Measurements from ENCODE around the gene RGL1.

RGL1 gene

GRCh38 chr1:183787704-183788103 is 17.2 kb upstream of the RGL1 start:
- H3K4me3 ChIP-seq (ENCODE audit: low read depth, low read length), result no peak overlapping the region
- no peak for TF ChIP-seq CTCF (IDR thresholded peaks at IDR 0.05; ENCODE audit: low read depth, low read length)

- no peak overlapping the region for H3K4me3 ChIP-seq (ENCODE audit: low read depth, low read length)
- no peak for TF ChIP-seq CTCF (IDR thresholded peaks at IDR 0.05; ENCODE audit: low read depth, low read length)
Observed at GRCh38 chr1:183791319-183791718, 13.6 kb upstream of the RGL1 start.

- TF ChIP-seq CTCF (IDR thresholded peaks at IDR 0.05; ENCODE audit: low read depth, low read length), result no peak
- no peak overlapping the region for H3K4me3 ChIP-seq (ENCODE audit: low read depth, low read length)
Observed at GRCh38 chr1:183792300-183792699, 12.6 kb upstream of the RGL1 start.

DNA sequence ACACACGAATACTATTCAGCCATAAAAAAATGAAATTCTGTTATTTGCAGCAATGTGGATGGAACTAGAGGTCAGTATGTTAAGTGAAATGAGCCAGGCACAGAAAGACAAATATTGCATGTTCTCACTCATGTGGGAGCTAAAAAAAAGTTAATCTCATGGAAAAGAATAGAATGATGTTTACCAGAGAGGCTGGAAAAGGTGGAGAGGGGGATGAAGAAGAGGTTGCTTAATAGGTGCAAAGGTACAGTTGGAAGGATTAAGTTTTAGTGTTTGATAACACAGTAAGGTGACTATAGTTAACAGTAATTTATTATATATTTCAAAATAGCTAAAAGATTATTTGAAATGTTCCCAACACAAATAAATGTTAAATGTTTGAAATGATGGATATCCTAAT is 10.8 kb upstream of the RGL1 start:
- TF ChIP-seq CTCF (IDR thresholded peaks at IDR 0.05; ENCODE audit: low read depth, low read length), result no peak
- no peak overlapping the region for H3K4me3 ChIP-seq (ENCODE audit: low read depth, low read length)

DNA sequence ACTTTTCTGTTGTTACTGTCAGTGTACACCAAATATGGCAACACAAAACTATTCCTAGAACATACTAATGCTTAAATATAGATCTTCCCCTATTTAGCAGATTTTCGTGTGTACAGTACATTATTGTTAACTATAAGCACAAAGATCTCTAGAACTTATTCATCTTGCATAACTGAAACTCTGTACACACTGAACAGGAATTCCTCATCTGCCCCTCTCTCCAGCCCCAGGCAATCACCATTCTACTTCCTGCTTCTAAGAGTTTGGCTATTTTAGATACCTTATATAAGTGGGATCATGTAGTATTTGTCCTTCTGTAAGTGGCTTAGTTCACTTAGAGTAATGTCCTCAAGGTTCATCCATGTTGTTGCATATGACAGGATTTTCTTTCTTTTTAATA is 4.5 kb upstream of the RGL1 start:
- no peak for TF ChIP-seq CTCF (IDR thresholded peaks at IDR 0.05; ENCODE audit: low read depth, low read length)
- H3K4me3 ChIP-seq (ENCODE audit: low read depth, low read length), result no peak overlapping the region

- H3K4me3 ChIP-seq (ENCODE audit: low read depth, low read length), result no peak overlapping the region
- TF ChIP-seq CTCF (IDR thresholded peaks at IDR 0.05; ENCODE audit: low read depth, low read length), result no peak
Observed at GRCh38 chr1:183801649-183802048, 3.3 kb upstream of the RGL1 start.

DNA sequence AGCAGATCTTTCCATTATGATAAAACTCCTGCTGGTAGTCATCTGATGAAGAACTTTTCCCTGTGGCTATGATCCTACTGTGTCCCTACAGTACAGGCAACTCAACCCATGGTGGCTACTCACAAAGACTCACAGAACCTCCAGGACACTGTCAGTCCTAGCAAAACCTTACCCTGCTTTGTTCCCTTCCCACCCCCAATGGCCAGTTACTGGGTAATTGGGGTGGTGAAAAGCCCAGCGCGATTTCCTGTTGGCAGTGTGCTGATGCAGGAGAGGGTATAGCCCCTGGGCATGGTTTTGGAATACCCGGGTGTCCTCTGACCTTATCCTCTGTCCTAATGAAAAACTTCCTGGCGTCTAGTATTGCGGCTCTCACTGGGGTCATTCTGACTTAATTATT is 533 bp upstream of the RGL1 start:
- no peak for TF ChIP-seq CTCF (IDR thresholded peaks at IDR 0.05; ENCODE audit: low read depth, low read length)
- peak overlapping the region; percentile 72; the same call in 1 of the 2 replicates for H3K4me3 ChIP-seq (ENCODE audit: low read depth, low read length)

Measured in WI38 (cell line).